Pancreas (tissue), 10 donors: ENCODE results near the gene ITGB3BP. TPM values are rescaled to one million over a fixed set of nuclear protein-coding genes. Genes with fewer than 3 reads are reported as not detected.
"Not testable (repeated sequence)": the region's sequence is repeated elsewhere in the genome, so short reads cannot be mapped to it uniquely, and the experiment has no call there.

Experiments used
- ATAC-seq, 4 donors: fragments of 200-7000 bp; cut with Tn5 transposase; one replicate each; pipeline versions ENCODE4 v1.8.0 to v1.9.1; 2020; ENCODE audit warnings: mild to moderate bottlenecking in 4 of 4, moderate library complexity in 4 of 4
- DNase-seq, 6 donors: peaks; one replicate each; pipeline ENCODE4 v3.0.0-alpha.2; 2020
- FAIRE-seq: peaks from 2 replicates; lab custom pipeline; 2012; peaks lifted over from hg19 to GRCh38; lab: Jason Lieb, UNC
- H3K27ac ChIP-seq, 4 donors: fragments of 200-600 bp; sonication (generic); 1 replicate in 3 of 4; 2 replicates in 1 of 4; pipeline versions ENCODE4 v1.5.0 to v1.8.0; 2020
- H3K27me3 ChIP-seq, 4 donors: fragments of 200-600 bp; one replicate each; pipeline ENCODE4 v1.8.0; 2021
- H3K36me3 ChIP-seq, 3 donors: fragments of 200-600 bp; sonication (generic) in 1 of 3; one replicate each; pipeline versions ENCODE4 v1.5.0 to v1.8.0; 2020 to 2021
- H3K4me1 ChIP-seq, 3 donors: fragments of 200-600 bp; one replicate each; pipeline ENCODE4 v1.8.0; 2021
- H3K4me3 ChIP-seq, 4 donors: fragments of 200-600 bp; sonication (generic) in 2 of 4; one replicate each; pipeline versions ENCODE4 v1.5.0 to v1.8.0; 2020 to 2021
- H3K9me3 ChIP-seq, 4 donors: fragments of 200-600 bp; one replicate each; pipeline ENCODE4 v1.8.0; 2021
- CTCF ChIP-seq, 4 donors: fragments of 200-600 bp; sonication (generic) in 3 of 4; IDR thresholded peaks; one replicate each; pipeline versions ENCODE4 v1.5.0 to v1.8.0; 2021; ENCODE audit warnings: antibody characterized with exemption in 4 of 4
- WGBS, 2 donors: extraction: QIAGEN DNeasy Blood & Tissue Kit; methylation state at CpG; one replicate each; pipeline ENCODE4 v1.1.7; 2013; 5-methylcytosine and 5-hydroxymethylcytosine counted together
- intact Hi-C, 3 donors: fragments of 100-400 bp; cut with DNase I; formaldehyde crosslinking; loops; one replicate each; pipeline versions ENCODE4 v1.11.1 to v1.14.2; 2022
- polyA plus RNA-seq, 2 donors: library from polyadenylated mRNA; stranded (reverse); fragments of 200-250 nt; gene quantifications; one replicate each; pipeline ENCODE4 v1.2.3, GENCODE V29; 2013
- total RNA-seq, 6 donors: library from RNA; stranded (reverse); fragmentation: NEBNext Ultra II Directional in 4 of 6; extraction: Animal tissue kit (Norgen Biotek cat#: 25700) in 4 of 6; gene quantifications; one replicate each; pipeline versions ENCODE4 v1.2.1 to v1.2.4, GENCODE V29; 2021 to 2023
- donor health status: healthy with polysubstance abuse.
- donor health status: DM: no; HTN: no; CAD: no; lungs with moderate emphysema.
- donor health status: DM: no; HTN: no; CAD: no.
- donor health status: control.
- donor health status: control.
- donor health status: Bipolar disorder and iron deficiency.
- donor health status: DM: yes; HTN: yes; CAD: no.
- donor health status: DM: no; HTN: no; CAD: no.
- donor health status: DM: no; HTN: no; CAD: no.
- donor health status: DM: yes; HTN: yes; CAD: no.

Gene ITGB3BP
- total and polyA plus RNA-seq, 8 donors: 4.3 to 18.0 (median 8.0) TPM

- Histone ChIP-seq H3K9me3 (no peaks in the 10 kb centered on the region), H3K4me3 (no peak overlapping the region), H3K27ac (no peak overlapping the region), H3K27me3 (no peaks in the 10 kb centered on the region), H3K36me3 (no peaks in the 10 kb centered on the region), H3K4me1 (no peaks in the 10 kb centered on the region)
- intact Hi-C loops: no loop called here
- no peak for FAIRE-seq
- ATAC-seq: no peak
- WGBS, 2 donors: 89 to 96% methylated on average over 2 of the region's 2 CpGs
- DNase-seq: no peak
- no peak for TF ChIP-seq CTCF (IDR thresholded peaks at IDR 0.05)
Measured at GRCh38 chr1:63497577-63497976, 25.4 kb downstream of the ITGB3BP start.

GRCh38 chr1:63487336-63488065 is 35.5 kb downstream of the ITGB3BP start:
- FAIRE-seq: peak; percentile 95
- no peaks in the 10 kb centered on the region for H3K27me3 ChIP-seq
- intact Hi-C loops: no loop called here
- H3K27ac ChIP-seq: no peak overlapping the region
- no peak for TF ChIP-seq CTCF (IDR thresholded peaks at IDR 0.05)
- no peak for ATAC-seq
- H3K4me1 ChIP-seq: no peaks in the 10 kb centered on the region
- WGBS, 2 donors: 83 to 90% methylated on average over 8 of the region's 8 CpGs
- no peak overlapping the region for H3K4me3 ChIP-seq
- no peaks in the 10 kb centered on the region for H3K36me3 ChIP-seq
- DNase-seq: no peak
- no peaks in the 10 kb centered on the region for H3K9me3 ChIP-seq

- intact Hi-C loops: no loop called here
Measured at GRCh38 chr1:63486629-63487028, 36.4 kb downstream of the ITGB3BP start.

DNA sequence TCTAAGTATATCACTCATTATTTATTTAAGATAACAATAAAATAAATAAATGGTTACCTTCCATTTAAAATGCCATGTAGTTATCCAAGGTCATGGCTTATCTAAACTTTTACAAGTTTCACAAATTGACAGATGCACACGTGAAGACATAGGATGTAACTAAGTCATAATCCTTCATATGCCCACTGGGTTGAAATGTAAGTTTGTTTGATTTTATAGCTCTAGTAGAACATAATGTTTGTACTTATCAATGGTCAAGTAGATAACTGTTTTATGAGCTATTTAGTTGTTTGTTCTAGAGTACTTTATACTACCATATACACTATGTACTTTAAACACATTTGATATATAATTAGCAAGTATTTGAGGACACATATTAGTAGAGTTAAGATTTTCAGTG is 43.0 kb downstream of the ITGB3BP start:
- TF ChIP-seq CTCF (IDR thresholded peaks at IDR 0.05): no peak
- intact Hi-C loops: no loop called here
- WGBS, 2 donors: 17 to 25% methylated on average over 1 of the region's 1 CpG
- Histone ChIP-seq H3K4me3 (no peak overlapping the region), H3K36me3 (no peaks in the 10 kb centered on the region), H3K4me1 (peaks cover 0 to 4% (median 0%) of the 10 kb centered on the region in 3 donors), H3K9me3 (no peaks in the 10 kb centered on the region), H3K27me3 (no peaks in the 10 kb centered on the region), H3K27ac (no peak overlapping the region)
- FAIRE-seq: peak; percentile 5
- no peak for ATAC-seq
- DNase-seq: no peak

More at GRCh38 chr1:63486629-63487028, 36.4 kb downstream of the ITGB3BP start:
- no peaks in the 10 kb centered on the region for H3K9me3 ChIP-seq
- no peak overlapping the region for H3K27ac ChIP-seq
- H3K27me3 ChIP-seq: no peaks in the 10 kb centered on the region
- no peaks in the 10 kb centered on the region for H3K36me3 ChIP-seq
- 95 to 96% methylated on average over 1 of the region's 1 CpG for WGBS, 2 donors
- ATAC-seq: no peak
- H3K4me1 ChIP-seq: no peaks in the 10 kb centered on the region
- no peak for DNase-seq
- no peak for TF ChIP-seq CTCF (IDR thresholded peaks at IDR 0.05)
- H3K4me3 ChIP-seq: no peak overlapping the region
- FAIRE-seq: no peak

GRCh38 chr1:63475761-63476160 is 47.3 kb downstream of the ITGB3BP start:
- DNase-seq (no peak), FAIRE-seq (no peak), ATAC-seq (no peak)
- WGBS, 2 donors: 84 to 98% methylated on average over 7 of the region's 7 CpGs
- no peaks in the 10 kb centered on the region for H3K27me3 ChIP-seq
- H3K36me3 ChIP-seq: no peaks in the 10 kb centered on the region
- no peaks in the 10 kb centered on the region for H3K9me3 ChIP-seq
- intact Hi-C loops: no loop called here
- H3K4me1 ChIP-seq: peaks cover 0 to 4% (median 0%) of the 10 kb centered on the region in 3 donors
- no peak overlapping the region for H3K4me3 ChIP-seq
- TF ChIP-seq CTCF (IDR thresholded peaks at IDR 0.05): no peak
- no peak overlapping the region for H3K27ac ChIP-seq

DNA sequence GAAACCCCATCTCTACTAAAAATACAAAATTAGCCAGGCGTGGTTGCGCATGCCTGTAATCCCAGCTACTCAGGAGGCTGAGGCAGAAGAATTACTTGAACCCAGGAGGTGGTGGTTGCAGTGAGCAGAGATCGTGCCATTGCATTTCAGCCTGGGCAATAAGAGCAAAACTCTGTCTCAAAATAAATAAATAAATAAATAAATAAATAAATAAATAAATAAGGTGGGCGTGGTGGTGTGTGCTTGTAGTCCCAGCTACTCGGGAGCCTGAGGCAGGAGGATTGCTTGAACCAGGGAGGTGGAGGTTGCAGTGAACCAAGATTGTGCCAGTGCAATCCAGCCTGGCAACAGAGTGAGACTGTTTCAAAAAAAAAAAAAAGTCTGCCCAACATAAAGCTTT is 54.3 kb downstream of the ITGB3BP start:
- H3K4me3 ChIP-seq, H3K9me3 ChIP-seq, H3K27me3 ChIP-seq, H3K27ac ChIP-seq, DNase-seq, intact Hi-C loops, H3K36me3 ChIP-seq, ATAC-seq, FAIRE-seq, H3K4me1 ChIP-seq: not testable (repeated sequence)
- 94 to 97% methylated on average over 5 of the region's 5 CpGs for WGBS, 2 donors
